ENCODE results near the gene ATP6V0C.
"Not testable (repeated sequence)": the region's sequence is repeated elsewhere in the genome, so short reads cannot be mapped to it uniquely, and the experiment has no call there.

DNA sequence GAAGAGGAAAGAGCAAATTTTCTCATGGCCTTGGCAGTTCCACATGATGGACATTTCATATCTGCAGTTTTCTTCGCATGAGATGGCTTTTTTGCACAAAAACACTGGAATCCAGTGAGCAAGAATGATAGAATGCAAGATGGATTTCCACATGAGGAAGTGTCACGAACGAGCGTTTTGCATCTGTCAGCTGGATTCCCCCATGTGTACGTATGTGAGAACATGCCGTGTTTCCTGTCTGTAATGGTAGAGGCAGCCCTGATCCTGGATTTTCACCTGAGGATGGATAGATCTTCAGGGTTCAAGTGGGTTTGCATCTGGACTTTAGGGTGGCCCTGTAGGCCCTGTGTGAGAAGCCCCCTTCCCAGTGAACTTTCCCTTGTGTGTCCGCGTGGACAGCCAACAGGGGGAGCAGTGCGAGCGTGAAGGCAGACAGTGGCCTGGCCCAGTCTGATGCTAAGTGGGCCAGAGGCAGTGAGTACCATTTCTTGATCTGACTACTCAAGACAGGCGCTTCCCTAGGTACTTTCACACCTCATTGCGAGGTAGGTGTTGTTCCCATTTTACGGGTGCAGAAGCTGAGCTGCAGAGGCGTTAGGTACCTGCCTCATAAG is 26.2 kb downstream of the ATP6V0C start:
- TF ChIP-seq, protein P1, sequence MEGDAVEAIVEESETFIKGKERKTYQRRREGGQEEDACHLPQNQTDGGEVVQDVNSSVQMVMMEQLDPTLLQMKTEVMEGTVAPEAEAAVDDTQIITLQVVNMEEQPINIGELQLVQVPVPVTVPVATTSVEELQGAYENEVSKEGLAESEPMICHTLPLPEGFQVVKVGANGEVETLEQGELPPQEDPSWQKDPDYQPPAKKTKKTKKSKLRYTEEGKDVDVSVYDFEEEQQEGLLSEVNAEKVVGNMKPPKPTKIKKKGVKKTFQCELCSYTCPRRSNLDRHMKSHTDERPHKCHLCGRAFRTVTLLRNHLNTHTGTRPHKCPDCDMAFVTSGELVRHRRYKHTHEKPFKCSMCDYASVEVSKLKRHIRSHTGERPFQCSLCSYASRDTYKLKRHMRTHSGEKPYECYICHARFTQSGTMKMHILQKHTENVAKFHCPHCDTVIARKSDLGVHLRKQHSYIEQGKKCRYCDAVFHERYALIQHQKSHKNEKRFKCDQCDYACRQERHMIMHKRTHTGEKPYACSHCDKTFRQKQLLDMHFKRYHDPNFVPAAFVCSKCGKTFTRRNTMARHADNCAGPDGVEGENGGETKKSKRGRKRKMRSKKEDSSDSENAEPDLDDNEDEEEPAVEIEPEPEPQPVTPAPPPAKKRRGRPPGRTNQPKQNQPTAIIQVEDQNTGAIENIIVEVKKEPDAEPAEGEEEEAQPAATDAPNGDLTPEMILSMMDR (IDR thresholded peaks at IDR 0.05) = peak in 1 of 4 experiments; percentile 35
- TF ChIP-seq POLR2A (IDR thresholded peaks at IDR 0.05) = not testable (repeated sequence)

All from prostate gland (tissue), 2 donors.